ENCODE data around the gene RPTOR. TPM values are rescaled to one million over a fixed set of nuclear protein-coding genes. Genes with fewer than 3 reads are reported as not detected.

RPTOR gene
- polyA plus RNA-seq, 1 of the 3 experiments (the other 2 are of a cell fraction) = 14.9 TPM

GRCh38 chr17:81011951-81012350 lies 467.3 kb downstream of the RPTOR start:
- CTCF ChIA-PET = interaction anchor here (0.6 to 10.2 kb wide), 3 partner anchors 14 to 90 kb away, joined by 3 to 102 read pairs (median 13); no protein-coding TSS in a partner anchor
- no peaks in the 10 kb centered on the region for H4K20me1 ChIP-seq (ENCODE audit: insufficient read depth)
- H3K9me3 ChIP-seq = no peaks in the 10 kb centered on the region; the same call in 1 of the 2 replicates
- no peak for DNase-seq
- H3K4me1 ChIP-seq (ENCODE audit: control insufficient read depth in 1 of 2, insufficient read depth in 2 of 2, low read depth in 1 of 2, low read length in 1 of 2) = no peaks in the 10 kb centered on the region
- no peak overlapping the region for H3K27ac ChIP-seq (ENCODE audit: low read depth in 2 of 2, low read length in 1 of 2)
- H2AFZ ChIP-seq (ENCODE audit: low read depth) = no peak overlapping the region
- WGBS (ENCODE audit: low lambda C conversion rate) = 45% methylated on average over 3 of the region's 3 CpGs
- POLR2A ChIA-PET = no interaction called here
- no peak overlapping the region for H3K4me3 ChIP-seq (ENCODE audit: low read depth in 2 of 2, low read length in 1 of 2)
- H3K27me3 ChIP-seq (ENCODE audit: insufficient read depth) = peaks cover 38% of the 10 kb centered on the region; the same call in 1 of the 2 replicates
- H3F3A ChIP-seq (replicated peaks; ENCODE audit: insufficient read depth) = peaks cover 4% of the 10 kb centered on the region
- no peaks in the 10 kb centered on the region for H3K9me2 ChIP-seq
- no peak overlapping the region for H3K4me2 ChIP-seq
- TF ChIP-seq PBX3 (IDR thresholded peaks at IDR 0.05) = no peak
- no peak for TF ChIP-seq JUND (IDR thresholded peaks at IDR 0.05)
- no peak for TF ChIP-seq FOXM1 (IDR thresholded peaks at IDR 0.05; ENCODE audit: low read depth)
- no peak overlapping the region for H3K9ac ChIP-seq
- no peaks in the 10 kb centered on the region for H3K36me3 ChIP-seq (replicated peaks in 1 of 2; ENCODE audit: control insufficient read depth in 1 of 2, insufficient read depth in 2 of 2, low read length in 1 of 2)
- H3K79me2 ChIP-seq (ENCODE audit: insufficient read depth) = no peaks in the 10 kb centered on the region

- 59% methylated on average over 12 of the region's 13 CpGs for WGBS (ENCODE audit: low lambda C conversion rate)
- Histone ChIP-seq H3K27me3 (ENCODE audit: insufficient read depth) (peaks cover 30% of the 10 kb centered on the region; the same call in 1 of the 2 replicates), H3K9me3 (no peaks in the 10 kb centered on the region; the same call in 1 of the 2 replicates), H4K20me1 (ENCODE audit: insufficient read depth) (no peaks in the 10 kb centered on the region), H3K9me2 (no peaks in the 10 kb centered on the region), H3F3A (replicated peaks; ENCODE audit: insufficient read depth) (no peaks in the 10 kb centered on the region), H3K4me3 (ENCODE audit: low read depth in 2 of 2, low read length in 1 of 2) (no peak overlapping the region), H3K4me2 (no peak overlapping the region), H2AFZ (ENCODE audit: low read depth) (no peak overlapping the region), H3K36me3 (replicated peaks in 1 of 2; ENCODE audit: control insufficient read depth in 1 of 2, insufficient read depth in 2 of 2, low read length in 1 of 2) (no peaks in the 10 kb centered on the region), H3K27ac (ENCODE audit: low read depth in 2 of 2, low read length in 1 of 2) (no peak overlapping the region), H3K4me1 (ENCODE audit: control insufficient read depth in 1 of 2, insufficient read depth in 2 of 2, low read depth in 1 of 2, low read length in 1 of 2) (no peaks in the 10 kb centered on the region), H3K9ac (no peak overlapping the region), H3K79me2 (ENCODE audit: insufficient read depth) (no peaks in the 10 kb centered on the region)
- CTCF ChIA-PET = interaction anchor here (0.6 to 10.2 kb wide), 3 partner anchors 13 to 89 kb away, joined by 3 to 102 read pairs (median 13); no protein-coding TSS in a partner anchor
- POLR2A ChIA-PET = no interaction called here
- TF ChIP-seq RCOR1 (IDR thresholded peaks at IDR 0.05; ENCODE audit: low read length) (no peak), GATA2 (CRISPR knock-in tag; IDR thresholded peaks at IDR 0.05) (no peak), TAF1 (IDR thresholded peaks at IDR 0.05; ENCODE audit: borderline replicate concordance, low read depth, low read length) (no peak), GABPA (IDR thresholded peaks at IDR 0.05; ENCODE audit: low read depth) (no peak), NRF1 (IDR thresholded peaks at IDR 0.05; ENCODE audit: low read depth, low read length) (no peak), MAX (IDR thresholded peaks at IDR 0.05; ENCODE audit: low read depth) (no peak), SMC3 (IDR thresholded peaks at IDR 0.05; ENCODE audit: low read depth, low read length) (no peak), TEAD4 (IDR thresholded peaks at IDR 0.05; ENCODE audit: borderline replicate concordance, insufficient read depth) (no peak), ELF1 (IDR thresholded peaks at IDR 0.05) (no peak), RXRA (IDR thresholded peaks at IDR 0.05; ENCODE audit: borderline replicate concordance, low read depth) (no peak), JUND (IDR thresholded peaks at IDR 0.05) (no peak), RFX5 (IDR thresholded peaks at IDR 0.05; ENCODE audit: low read length) (no peak), CTCF (IDR thresholded peaks at IDR 0.05) (no peak), MXI1 (IDR thresholded peaks at IDR 0.05; ENCODE audit: low read depth, low read length) (no peak), ZBTB33 (IDR thresholded peaks at IDR 0.05; ENCODE audit: borderline replicate concordance, low read depth) (no peak), EP300 (IDR thresholded peaks at IDR 0.05; ENCODE audit: borderline replicate concordance in 1 of 2, low read depth in 1 of 2, low read length in 1 of 2) (no peak)
- DNase-seq = no peak
Observed at GRCh38 chr17:81012574-81013447, 468.2 kb downstream of the RPTOR start.
